MM.1S (cell line): Measurements from ENCODE around the gene COBL.

ENCODE experiments used
- DNase-seq: peaks from one replicate; pipeline ENCODE4 v3.0.0-alpha.2; 2015
- H2AFZ ChIP-seq: fragments of 300-600 bp; sonication (generic); 2 replicates; pipeline ENCODE4 v1.6.0; 2016; ENCODE audit warnings: antibody characterized with exemption, low read length
- H3F3A ChIP-seq: fragments of 300-600 bp; sonication (generic); 2 replicates; pipeline ENCODE4 v1.6.1; 2016; ENCODE audit warnings: mild to moderate bottlenecking, antibody characterized with exemption, low read length, moderate library complexity, mixed read lengths; ENCODE audit not compliant: insufficient read depth
- H3K27ac ChIP-seq: fragments of 300-600 bp; sonication (generic); 2 replicates; pipeline ENCODE4 v1.5.1; 2016; ENCODE audit warnings: mild to moderate bottlenecking, low read length
- H3K27me3 ChIP-seq: fragments of 300-600 bp; sonication (generic); replicated peaks from 2 replicates; pipeline ENCODE4 v1.6.0; 2016; ENCODE audit warnings: low read length; ENCODE audit not compliant: insufficient read depth
- H3K36me3 ChIP-seq: fragments of 300-600 bp; sonication (generic); replicated peaks from 2 replicates; pipeline ENCODE4 v1.6.1; 2016; ENCODE audit warnings: mild to moderate bottlenecking, low read length, mixed read lengths; ENCODE audit not compliant: insufficient read depth
- H3K4me1 ChIP-seq: fragments of 300-600 bp; sonication (generic); 2 replicates; pipeline ENCODE4 v1.6.1; 2016; ENCODE audit warnings: low read length, mixed read lengths
- H3K4me2 ChIP-seq: fragments of 300-600 bp; sonication (generic); 2 replicates; pipeline ENCODE4 v1.6.0; 2016; ENCODE audit warnings: low read depth, low read length
- H3K4me3 ChIP-seq: fragments of 300-600 bp; sonication (generic); 2 replicates; pipeline ENCODE4 v1.5.1; 2016; ENCODE audit warnings: low read length, mixed read lengths
- H3K79me2 ChIP-seq: fragments of 300-600 bp; sonication (generic); 2 replicates; pipeline ENCODE4 v1.6.1; 2016; ENCODE audit warnings: mixed run types, low read length, mixed read lengths
- H3K9ac ChIP-seq: fragments of 300-600 bp; sonication (generic); 2 replicates; pipeline ENCODE4 v1.6.1; 2016; ENCODE audit warnings: low read length, mixed read lengths
- H3K9me2 ChIP-seq: fragments of 300-600 bp; sonication (generic); replicated peaks from 2 replicates; pipeline ENCODE4 v1.6.1; 2016; ENCODE audit warnings: mild to moderate bottlenecking, low read length, mixed read lengths; ENCODE audit not compliant: insufficient read depth
- H3K9me3 ChIP-seq: fragments of 300-600 bp; sonication (generic); replicated peaks from 2 replicates; pipeline ENCODE4 v1.6.1; 2016; ENCODE audit warnings: mild to moderate bottlenecking, low read length, mixed read lengths; ENCODE audit not compliant: insufficient read depth
- H4K20me1 ChIP-seq: fragments of 300-600 bp; sonication (generic); 2 replicates; pipeline ENCODE4 v1.6.1; 2016; ENCODE audit warnings: mild to moderate bottlenecking, low read length, moderate library complexity, mixed read lengths; ENCODE audit not compliant: insufficient read depth
- CTCF ChIP-seq: fragments of 300-600 bp; sonication (generic); IDR thresholded peaks from 2 replicates; pipeline ENCODE4 v1.5.1; 2016; ENCODE audit warnings: antibody characterized with exemption, low read length, mixed read lengths
- EZH2 ChIP-seq: fragments of 300-600 bp; sonication (generic); optimal IDR thresholded peaks from 2 replicates; pipeline ENCODE3; 2017; ENCODE audit warnings: low read depth, mild to moderate bottlenecking, antibody characterized with exemption, low read length, mixed read lengths
- EZH2phosphoT487 ChIP-seq: fragments of 300-600 bp; sonication (generic); IDR thresholded peaks from 2 replicates; pipeline ENCODE4 v1.6.1; 2018; ENCODE audit warnings: antibody characterized with exemption, low read length

The COBL gene

GRCh38 chr7:51040787-51041186, 275.8 kb downstream of the COBL start:
- no peaks in the 10 kb centered on the region for H3K4me1 ChIP-seq
- no peak overlapping the region for H3K9ac ChIP-seq
- TF ChIP-seq CTCF = no peak
- H3K4me3 ChIP-seq = no peak overlapping the region
- no peak overlapping the region for H2AFZ ChIP-seq
- H4K20me1 ChIP-seq = no peaks in the 10 kb centered on the region
- H3K9me3 ChIP-seq = no peaks in the 10 kb centered on the region
- H3F3A ChIP-seq = no peaks in the 10 kb centered on the region
- no peaks in the 10 kb centered on the region for H3K79me2 ChIP-seq
- H3K9me2 ChIP-seq = no peaks in the 10 kb centered on the region
- no peak overlapping the region for H3K4me2 ChIP-seq
- no peak overlapping the region for H3K27ac ChIP-seq
- no peaks in the 10 kb centered on the region for H3K36me3 ChIP-seq
- DNase-seq = no peak
- H3K27me3 ChIP-seq = no peaks in the 10 kb centered on the region

- Histone ChIP-seq H2AFZ (no peak overlapping the region), H3K4me1 (no peaks in the 10 kb centered on the region), H3K9me2 (no peaks in the 10 kb centered on the region), H3K4me2 (no peak overlapping the region), H3F3A (no peaks in the 10 kb centered on the region), H4K20me1 (no peaks in the 10 kb centered on the region), H3K79me2 (no peaks in the 10 kb centered on the region), H3K36me3 (no peaks in the 10 kb centered on the region), H3K9me3 (no peaks in the 10 kb centered on the region), H3K9ac (no peak overlapping the region), H3K4me3 (no peak overlapping the region), H3K27me3 (no peaks in the 10 kb centered on the region), H3K27ac (no peak overlapping the region)
- no peak for TF ChIP-seq CTCF
- DNase-seq = no peak
Measured at GRCh38 chr7:51038573-51038972, 278.0 kb downstream of the COBL start.

GRCh38 chr7:51035716-51036115, 280.9 kb downstream of the COBL start:
- no peak for TF ChIP-seq EZH2
- TF ChIP-seq EZH2phosphoT487 = no peak
- no peak for TF ChIP-seq CTCF
- H2AFZ ChIP-seq = no peak overlapping the region
- no peak for DNase-seq

More at GRCh38 chr7:51035716-51036115, 280.9 kb downstream of the COBL start:
- no peaks in the 10 kb centered on the region for H3F3A ChIP-seq
- H4K20me1 ChIP-seq = no peaks in the 10 kb centered on the region
- H3K36me3 ChIP-seq = no peaks in the 10 kb centered on the region
- H3K27ac ChIP-seq = no peak overlapping the region
- no peaks in the 10 kb centered on the region for H3K4me1 ChIP-seq
- H3K4me2 ChIP-seq = no peak overlapping the region
- H3K9me2 ChIP-seq = no peaks in the 10 kb centered on the region
- H3K79me2 ChIP-seq = no peaks in the 10 kb centered on the region
- no peaks in the 10 kb centered on the region for H3K27me3 ChIP-seq
- H3K9ac ChIP-seq = no peak overlapping the region
- no peak overlapping the region for H3K4me3 ChIP-seq
- no peaks in the 10 kb centered on the region for H3K9me3 ChIP-seq
